GM18870 (cell line): Measurements from ENCODE around the gene PRSS36.
"Not testable (repeated sequence)": the region's sequence is repeated elsewhere in the genome, so short reads cannot be mapped to it uniquely, and the experiment has no call there.

ENCODE experiments used
- ATAC-seq: cut with Tn5 transposase; IDR thresholded peaks from one replicate; pipeline ENCODE4 v1.9.1; 2021; ENCODE audit warnings: moderate library complexity; ENCODE audit not compliant: unreplicated experiment

PRSS36 gene

DNA sequence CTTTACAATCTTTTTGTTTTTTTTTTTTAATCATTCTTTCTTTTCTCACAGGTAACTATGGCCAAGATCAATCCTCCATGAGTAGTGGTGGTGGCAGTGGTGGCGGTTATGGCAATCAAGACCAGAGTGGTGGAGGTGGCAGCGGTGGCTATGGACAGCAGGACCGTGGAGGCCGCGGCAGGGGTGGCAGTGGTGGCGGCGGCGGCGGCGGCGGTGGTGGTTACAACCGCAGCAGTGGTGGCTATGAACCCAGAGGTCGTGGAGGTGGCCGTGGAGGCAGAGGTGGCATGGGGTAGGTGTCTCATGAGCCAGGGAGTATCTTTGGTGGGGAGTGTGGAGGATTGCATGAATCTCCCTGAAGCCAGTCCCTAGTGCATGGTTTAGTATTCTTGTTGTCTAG, 35.0 kb upstream of the PRSS36 start:
- no peak for ATAC-seq

DNA sequence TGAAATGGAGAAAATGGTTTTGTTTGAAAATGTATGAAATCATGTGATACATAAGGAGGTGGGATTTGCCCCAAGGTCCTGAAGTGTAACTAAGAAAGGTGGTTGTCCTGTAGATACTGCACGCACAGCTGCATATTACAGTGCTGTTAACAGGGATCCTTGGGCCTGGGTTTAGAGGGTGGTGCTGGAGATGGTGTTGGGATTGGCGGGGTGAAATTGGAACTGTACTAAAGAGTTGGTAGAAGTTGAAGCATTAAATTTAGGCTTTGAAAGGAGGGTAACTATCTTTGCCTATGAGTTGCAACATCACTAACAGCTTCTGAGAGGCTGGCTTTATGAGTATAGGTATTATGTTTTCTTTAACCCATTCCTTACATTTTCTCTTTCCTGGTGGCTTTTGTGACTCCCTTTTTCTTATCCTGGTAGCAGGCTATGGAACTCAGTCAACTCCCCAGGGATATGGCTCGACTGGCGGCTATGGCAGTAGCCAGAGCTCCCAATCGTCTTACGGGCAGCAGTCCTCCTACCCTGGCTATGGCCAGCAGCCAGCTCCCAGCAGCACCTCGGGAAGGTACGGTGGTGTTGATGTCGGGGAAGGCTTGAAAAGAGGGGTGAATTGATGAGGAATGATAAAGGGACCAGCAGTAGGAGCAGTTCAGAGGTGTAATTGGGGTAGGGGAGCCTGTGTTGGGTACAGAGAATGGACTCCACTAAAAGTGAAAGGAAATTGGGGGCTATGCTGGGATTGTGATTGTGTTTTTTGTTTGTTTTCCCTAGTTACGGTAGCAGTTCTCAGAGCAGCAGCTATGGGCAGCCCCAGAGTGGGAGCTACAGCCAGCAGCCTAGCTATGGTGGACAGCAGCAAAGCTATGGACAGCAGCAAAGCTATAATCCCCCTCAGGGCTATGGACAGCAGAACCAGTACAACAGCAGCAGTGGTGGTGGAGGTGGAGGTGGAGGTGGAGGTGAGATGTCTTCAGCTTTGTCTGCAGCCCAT, 33.9 kb upstream of the PRSS36 start:
- no peak for ATAC-seq

DNA sequence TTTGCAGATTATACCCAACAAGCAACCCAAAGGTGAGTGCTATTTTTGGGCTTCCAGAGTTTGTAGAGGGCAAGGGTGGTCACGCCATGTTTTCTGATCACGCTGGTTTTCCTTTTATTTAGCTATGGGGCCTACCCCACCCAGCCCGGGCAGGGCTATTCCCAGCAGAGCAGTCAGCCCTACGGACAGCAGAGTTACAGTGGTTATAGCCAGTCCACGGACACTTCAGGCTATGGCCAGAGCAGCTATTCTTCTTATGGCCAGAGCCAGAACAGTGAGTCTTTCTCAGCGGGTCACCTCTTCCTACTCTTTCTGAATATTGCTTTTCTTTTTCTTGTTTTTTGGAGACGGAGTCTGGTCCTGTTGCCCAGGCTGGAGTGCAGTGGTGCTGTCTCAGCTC, 32.5 kb upstream of the PRSS36 start:
- no peak for ATAC-seq

DNA sequence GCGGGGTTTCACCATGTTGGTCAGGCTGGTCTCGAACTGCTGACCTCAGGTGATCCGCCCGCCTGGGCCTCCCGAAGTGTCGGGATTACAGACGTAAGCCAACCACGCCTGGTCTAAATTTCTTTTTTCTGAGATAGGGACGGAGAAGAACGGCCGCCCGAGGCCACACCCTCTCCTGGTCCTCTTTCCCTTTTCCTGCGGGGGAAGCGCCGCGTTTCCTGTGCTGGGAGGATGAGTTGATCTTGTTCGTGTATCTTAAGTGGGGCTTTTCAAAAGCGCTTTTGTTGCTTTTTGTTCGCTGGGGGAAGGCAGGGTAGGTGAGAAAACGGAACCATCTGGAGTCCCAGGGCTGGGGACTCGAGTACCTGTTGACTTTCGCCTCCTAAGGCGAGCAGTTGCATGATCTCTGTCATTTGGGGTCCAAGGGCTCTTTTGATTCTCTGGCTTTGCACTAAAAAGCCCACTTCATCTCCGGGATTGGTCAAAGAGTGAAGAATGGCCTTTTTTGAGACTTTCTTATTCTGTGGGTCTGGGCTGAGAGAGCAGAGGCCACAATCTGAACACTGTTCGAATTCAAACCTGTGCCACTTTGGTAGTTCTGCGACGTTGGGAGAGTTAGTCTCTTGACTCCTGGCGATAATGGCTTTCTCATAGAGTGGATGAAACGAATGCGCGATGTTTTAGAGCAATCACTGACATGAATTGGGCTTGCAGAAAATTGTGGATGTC, 31.4 kb upstream of the PRSS36 start:
- no peak for ATAC-seq

DNA sequence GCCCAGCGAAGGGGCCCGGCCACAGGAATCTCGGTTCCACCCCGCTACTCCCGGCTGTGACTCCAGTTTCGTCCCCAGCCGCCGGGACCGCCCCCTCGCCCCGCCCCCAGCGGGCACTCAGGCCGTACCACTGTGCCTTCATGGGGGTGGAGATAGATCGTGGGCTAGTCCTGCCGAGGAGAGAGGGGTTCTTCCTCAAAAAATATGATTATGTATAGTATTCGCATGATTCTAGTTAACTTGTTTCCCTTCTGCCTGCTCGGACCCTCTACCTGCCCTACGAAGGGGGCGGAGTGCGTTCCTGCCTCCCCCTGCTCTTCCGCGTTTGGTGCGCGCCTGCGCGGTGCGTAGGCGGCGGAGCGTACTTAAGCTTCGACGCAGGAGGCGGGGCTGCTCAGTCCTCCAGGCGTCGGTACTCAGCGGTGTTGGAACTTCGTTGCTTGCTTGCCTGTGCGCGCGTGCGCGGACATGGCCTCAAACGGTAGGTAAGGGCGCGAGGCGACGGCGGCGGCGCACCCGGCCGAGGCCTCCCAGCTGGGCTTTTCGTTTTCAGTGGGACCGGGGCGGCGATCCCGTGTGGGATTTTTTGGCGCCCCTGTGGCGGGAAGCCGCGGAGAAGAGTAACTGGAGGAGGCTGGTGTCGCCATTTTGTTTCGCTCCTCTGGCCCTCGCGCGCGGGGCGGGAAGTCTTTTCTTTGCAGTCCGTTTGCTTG, 30.0 kb upstream of the PRSS36 start, which contains the start of gene FUS:
TSS of gene FUS (plus strand) at position 393 of the 713 bp plus-strand sequence. CDS start at position 469, 76 bp downstream.
- ATAC-seq = peak; percentile 59

DNA sequence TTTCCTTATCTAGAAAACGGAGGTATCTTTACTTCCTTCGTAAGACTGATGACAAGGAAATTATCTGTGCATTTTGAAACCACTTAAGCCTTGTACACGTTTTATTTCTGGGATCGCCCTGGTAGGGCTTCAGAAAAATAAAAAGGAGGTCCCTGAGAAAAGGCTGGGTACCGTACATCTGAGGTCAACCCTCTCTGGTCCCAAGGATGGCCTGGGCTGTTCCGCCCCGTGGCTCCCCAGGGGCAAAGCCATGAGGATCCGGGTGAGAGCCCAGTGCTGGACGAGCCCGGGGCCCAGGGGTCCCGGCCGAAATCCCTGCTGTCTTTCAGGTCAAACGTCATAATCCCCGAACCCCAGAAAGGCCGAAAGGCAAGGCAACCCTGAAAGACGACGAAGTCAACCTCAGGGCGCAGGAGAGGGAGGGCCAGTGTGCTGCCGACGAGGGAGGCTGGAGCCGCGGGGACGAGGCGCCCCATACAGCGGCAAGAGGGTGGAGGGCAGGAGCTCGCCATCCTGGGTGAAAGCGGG, 29.4 kb upstream of the PRSS36 start:
- ATAC-seq = peak; percentile 6

DNA sequence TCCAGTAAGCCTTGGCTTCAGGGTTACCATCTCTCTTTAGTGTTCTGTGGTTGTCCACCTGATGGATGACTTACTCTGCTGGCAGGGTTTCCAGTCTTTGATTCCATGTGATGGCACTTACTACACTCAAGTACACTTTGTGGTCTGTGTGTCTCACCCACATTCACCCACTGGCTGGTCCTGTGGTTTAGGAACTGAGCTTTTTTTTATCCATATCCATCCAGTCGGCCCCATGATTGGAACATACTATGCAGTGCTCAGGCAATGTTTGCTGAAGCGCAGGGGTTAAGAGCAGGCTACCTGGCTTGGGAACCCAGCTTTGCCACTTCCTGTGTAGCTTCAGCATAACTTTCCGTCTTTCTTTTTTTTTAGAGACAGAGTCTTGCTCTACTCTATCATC, 27.3 kb upstream of the PRSS36 start:
- ATAC-seq = no peak

DNA sequence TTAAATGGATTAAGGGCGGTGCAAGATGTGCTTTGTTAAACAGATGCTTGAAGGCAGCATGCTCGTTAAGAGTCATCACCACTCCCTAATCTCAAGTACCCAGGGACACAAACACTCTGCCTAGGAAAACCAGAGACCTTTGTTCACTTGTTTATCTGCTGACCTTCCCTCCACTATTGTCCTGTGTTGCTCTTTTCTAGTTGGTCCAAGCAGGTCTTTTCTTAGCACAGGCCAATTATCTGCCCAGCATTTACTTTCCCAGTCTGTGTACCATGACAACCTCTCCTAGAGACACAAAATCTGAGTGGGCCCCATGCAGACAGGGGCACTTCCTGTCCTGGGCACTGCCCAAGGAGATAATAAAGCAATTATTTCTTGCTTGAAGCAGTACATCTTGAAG, 20.2 kb upstream of the PRSS36 start:
- not testable (repeated sequence) for ATAC-seq

DNA sequence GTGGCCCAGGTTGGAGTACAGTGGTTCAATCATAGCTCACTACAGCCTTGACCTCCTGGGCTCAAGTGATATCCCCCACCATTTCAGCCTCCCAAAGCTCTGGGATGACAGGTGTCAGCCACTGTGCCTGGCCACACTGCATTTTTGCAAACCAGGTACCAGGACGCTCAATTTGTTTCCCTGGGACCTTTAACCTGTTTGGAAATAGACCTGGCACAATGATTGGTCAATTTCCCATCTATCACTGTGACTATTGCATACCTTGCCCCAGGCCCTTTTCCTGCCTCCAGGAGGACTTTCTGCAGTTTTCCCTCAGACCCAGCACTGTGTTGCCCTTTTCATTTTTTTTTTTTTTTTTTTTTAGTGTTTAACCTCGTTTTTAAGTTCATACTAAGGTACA, 19.0 kb upstream of the PRSS36 start:
- ATAC-seq = no peak

DNA sequence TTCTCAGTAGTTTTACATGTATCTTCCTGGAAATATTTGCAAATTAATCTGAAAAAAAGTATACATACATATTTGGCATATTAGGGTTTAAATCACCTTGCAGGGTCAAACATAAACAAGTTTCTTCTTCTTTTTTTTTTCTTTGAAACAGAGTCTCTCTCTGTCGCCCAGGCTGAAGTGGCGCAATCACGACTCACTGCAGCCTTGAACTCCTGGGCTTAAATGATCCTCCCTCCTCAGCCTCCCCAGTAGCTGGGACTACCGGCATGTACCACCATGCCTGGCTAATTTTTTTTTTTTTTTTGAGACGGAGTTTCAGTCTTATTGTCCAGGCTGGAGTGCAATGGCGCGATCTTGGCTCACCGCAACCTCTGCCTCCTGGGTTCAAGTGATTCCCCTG, 17.4 kb upstream of the PRSS36 start:
- ATAC-seq = no peak

DNA sequence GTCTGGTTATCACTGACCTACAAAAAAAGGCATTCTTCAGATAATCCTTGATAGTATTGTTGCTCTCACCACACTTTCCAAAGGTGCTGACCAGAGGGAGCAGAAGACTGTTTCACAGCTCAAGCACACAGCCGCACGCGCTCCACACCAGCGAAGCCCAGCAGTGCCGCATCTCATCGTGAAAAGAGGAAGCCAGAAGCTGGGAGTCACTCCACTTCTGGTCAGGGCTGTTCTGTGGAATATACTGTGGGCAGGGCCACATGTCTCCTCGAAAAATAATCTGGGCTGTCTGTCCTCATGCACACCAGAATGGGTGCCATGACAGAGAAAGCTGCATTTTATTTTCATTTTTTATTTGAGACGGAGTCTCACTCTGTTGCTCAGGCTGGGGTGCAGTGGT, 7.3 kb upstream of the PRSS36 start:
- ATAC-seq = no peak

DNA sequence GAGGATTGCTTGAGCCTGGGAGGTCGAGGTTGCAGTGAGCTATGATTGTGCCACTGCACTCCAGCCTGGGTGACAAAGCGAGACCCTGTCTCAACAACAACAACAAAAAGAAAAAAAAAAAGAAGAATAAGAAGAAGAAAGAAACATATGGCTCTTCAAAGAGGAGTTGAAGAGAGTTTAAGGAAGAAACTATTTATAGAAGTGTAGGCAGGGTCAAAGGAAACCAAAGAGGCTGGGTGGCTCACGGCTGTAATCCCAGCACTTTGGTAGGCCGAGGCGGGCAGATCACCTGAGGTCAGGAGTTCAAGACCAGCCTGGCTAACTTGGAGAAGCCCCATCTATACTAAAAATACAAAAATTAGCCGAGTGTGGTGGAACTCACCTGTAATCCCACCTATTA, 1.1 kb upstream of the PRSS36 start:
- ATAC-seq = not testable (repeated sequence)

DNA sequence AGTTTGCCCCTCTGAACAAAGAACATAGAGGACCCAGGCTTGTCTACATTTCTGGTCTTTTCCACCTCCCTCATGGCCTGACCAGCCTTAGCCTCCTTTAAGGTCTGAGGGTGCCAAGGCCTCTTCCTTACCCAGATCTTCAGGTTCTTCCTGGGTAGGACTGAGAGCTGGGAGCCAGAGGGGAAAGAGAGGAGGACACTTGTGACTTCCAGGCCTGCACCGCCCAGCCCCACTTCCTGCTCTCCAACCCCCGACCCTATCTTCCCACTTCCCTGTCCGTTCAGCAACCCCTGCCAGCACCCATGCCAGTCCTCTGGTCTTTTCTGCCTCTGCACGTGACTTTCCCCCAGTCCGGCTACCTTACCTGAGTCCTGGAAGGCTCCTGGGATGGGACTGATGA, 534 bp downstream of the PRSS36 start:
- no peak for ATAC-seq

DNA sequence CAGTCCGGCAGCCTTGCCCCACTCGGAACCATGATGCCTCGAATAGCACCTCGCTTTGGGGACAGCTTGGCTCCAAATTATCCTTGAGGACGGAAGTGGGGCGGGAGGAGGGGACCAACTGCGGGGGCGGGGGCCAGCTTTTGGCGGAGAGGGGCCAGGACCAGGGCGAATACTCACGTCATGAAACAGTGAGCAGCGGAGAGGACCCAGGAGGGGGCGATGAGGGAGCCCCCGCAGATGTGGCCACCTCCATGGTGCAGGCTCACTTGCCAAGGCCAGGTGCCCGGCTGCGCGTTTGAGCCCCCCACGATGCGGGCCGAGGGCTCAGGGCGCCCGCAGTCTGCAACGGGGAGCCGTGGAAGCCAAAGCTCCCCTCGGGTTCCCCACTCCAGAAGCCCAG, 970 bp downstream of the PRSS36 start:
- ATAC-seq = no peak

DNA sequence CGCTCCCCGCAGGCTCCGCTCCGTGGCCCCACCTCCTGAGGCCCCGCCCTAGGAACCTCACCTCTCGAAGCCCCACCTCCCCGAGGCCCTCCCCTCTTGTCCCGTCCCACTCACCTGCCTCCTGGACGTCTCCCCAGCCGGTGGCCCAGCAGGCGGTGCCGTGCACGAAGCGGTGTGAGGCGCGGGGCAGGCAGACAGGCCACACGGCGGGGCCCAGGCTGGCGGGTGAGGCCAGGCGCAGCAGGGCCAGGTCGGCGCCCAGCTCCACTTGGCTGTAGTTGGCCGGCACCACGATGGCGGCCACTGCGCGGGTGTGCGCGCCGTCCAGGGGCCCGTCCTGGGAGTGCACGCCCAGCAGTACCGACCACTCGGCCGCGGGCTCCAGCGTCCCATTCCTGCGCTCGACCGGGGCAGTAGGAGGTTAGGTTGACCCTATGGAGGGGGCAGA, 1.6 kb downstream of the PRSS36 start:
- ATAC-seq = no peak

DNA sequence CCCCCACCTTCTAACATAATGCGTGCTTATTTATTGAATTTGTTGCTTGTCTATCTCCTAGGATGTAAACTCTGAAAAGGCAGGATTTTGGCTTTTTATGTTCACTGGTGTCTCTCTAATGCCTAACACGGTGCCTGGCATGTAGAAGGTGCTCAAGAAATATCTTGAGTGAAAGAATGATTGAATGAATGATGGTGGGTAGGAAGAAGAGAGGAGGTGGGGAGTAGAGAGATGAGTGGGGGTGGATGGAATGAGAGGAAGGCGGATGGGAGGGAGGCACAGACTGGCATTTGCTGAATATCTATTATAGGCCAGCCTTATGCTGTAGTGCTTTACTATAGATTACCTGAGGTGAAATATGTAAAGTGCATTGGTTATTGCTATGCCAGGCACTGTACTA, 2.3 kb downstream of the PRSS36 start:
- ATAC-seq = no peak

DNA sequence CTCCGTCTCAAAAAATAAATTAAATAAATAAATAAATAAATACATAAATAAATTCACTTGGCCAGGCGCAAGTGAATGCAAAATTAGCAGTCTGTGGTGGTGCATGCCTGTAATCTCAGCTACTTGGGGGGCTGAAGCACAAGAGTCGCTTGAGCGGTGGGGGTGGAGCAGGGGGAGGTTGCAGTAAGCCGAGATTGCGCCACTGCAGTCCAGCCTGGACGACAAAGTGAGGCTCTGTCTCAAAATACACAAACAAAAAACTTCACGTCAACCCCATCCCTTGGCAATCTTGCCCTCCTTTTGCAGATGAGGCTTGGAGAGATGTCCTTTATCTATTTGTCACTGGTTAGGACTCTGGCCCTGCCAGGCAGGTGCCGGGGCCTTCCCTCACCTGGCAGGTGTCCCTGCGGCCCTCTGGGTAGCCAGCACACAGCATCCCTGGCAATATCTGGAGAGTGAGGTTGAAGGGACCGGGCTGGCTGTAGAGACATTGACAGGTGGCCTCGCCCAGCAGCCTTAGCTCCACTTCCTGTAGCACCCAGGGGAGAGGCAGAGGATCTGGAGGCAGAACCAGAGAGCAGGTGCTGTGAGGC, 4.4 kb downstream of the PRSS36 start:
- ATAC-seq = no peak

DNA sequence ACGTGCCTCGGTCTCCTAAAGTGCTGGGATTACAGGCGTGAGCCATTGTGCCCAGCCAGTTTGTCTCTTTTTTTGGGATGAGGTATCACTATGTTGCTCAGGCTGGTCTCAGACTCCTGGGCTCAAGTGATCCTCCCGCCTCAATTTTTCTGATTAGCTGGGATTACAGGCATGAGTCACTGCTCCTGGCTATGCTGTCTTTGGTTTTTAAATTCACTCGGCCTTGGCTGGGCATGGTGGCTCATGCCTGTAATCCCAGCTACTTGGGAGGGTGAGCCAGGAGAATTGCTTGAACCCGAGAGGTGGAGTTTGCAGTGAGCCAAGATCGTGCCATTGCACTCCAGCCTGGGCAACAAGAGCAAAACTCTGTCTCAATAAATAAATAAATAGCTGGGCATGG, 5.4 kb downstream of the PRSS36 start:
- not testable (repeated sequence) for ATAC-seq

DNA sequence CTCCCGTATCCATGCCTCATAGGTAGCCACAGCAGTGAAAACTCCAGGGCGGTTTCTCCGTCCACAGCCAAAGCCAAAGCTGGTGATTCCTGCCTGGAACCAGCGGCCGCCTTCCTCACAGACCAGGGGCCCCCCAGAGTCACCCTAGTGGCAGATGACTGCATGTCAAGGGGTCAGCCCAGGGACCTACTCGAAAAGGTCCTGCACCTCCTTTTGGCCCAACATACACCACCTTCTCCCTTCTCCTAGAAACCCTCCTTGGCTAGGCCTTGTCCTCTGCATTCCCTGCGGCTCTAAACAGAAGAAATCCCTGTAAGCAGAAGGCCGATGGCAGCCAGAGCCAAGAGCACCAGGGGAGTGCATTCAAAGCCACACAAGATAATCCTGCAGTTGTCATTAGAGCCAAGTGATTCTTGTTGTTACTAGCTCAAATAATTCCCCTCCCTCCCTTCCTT, 6.1 kb downstream of the PRSS36 start:
- no peak for ATAC-seq

DNA sequence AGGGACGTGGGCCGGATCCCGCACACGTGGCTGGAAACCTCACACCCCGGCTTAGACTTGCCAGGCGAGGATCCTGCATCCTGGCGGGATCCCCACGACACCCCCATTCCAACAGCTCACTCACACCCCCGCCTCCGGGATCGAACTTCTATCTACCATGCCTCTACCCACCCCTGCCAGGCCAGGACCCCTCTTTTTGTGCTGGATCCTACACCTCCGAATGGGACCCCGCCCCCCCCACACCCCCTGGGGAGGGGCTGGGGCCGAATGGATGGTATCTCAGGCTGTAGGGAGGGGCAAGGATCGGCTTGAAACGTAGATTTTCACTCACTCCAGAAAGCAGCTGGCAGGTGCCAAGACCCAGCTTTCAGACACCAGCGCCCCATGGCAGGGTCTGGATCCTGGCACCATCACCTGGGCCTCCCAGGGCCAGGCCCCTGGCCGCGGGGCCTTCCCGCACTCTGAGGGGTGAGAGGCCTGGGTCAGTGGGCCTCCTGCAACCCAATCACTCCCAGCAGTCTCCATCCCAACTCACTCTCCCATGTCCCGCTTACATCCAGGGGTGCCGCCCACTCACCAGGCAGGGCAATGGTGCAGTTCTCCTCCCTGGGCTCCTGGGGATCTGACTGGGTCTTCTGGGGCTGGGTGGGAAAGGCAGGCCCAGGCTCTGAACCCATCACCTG, 6.7 kb downstream of the PRSS36 start:
- no peak for ATAC-seq
